Astrocyte of the cerebellum (primary cell): ENCODE measurements around the gene GPR22.

ENCODE experiments used
- DNase-seq: peaks from one replicate; pipeline ENCODE4 v3.0.0-alpha.2; 2011; ENCODE audit warnings: low read depth
- H3K4me3 ChIP-seq: 2 replicates; pipeline ENCODE4 v1.5.1; 2011; ENCODE audit warnings: mild to moderate bottlenecking, low read depth, low read length, moderate library complexity
- CTCF ChIP-seq: IDR thresholded peaks from 2 replicates; pipeline ENCODE4 v1.5.1; 2012; ENCODE audit warnings: low read length, low read depth, moderate library complexity, mild to moderate bottlenecking; ENCODE audit errors: missing control alignments
- in situ Hi-C: cut with HindIII; loops from 2 replicates; pipeline ENCODE4 v1.10.0; 2017; ENCODE audit warnings: low sequenced_read_pairs

The GPR22 gene

GRCh38 chr7:107461938-107462533 is 7.8 kb upstream of the GPR22 start:
- TF ChIP-seq CTCF, result no peak
- H3K4me3 ChIP-seq, result no peak overlapping the region
- in situ Hi-C loops, result loop anchor here (5.0 kb wide), 1 partner anchor 265 kb away; no protein-coding TSS in a partner anchor
- DNase-seq, result no peak

- DNase-seq, result peak; percentile 63
- in situ Hi-C loops, result loop anchor here (5.0 kb wide), 1 partner anchor 264 kb away; no protein-coding TSS in a partner anchor
- TF ChIP-seq CTCF, result peak; percentile 84
- no peak overlapping the region for H3K4me3 ChIP-seq
These were observed 6.4 kb upstream of the GPR22 start for GRCh38 chr7:107463139-107464078.

GRCh38 chr7:107464666-107465226 is 5.1 kb upstream of the GPR22 start:
- no peak for TF ChIP-seq CTCF
- DNase-seq, result no peak
- in situ Hi-C loops, result loop anchor here (5.0 kb wide), 1 partner anchor 263 kb away; no protein-coding TSS in a partner anchor
- H3K4me3 ChIP-seq, result no peak overlapping the region

GRCh38 chr7:107467972-107468371 is 1.9 kb upstream of the GPR22 start:
- no peak for DNase-seq

GRCh38 chr7:107468824-107469223 is 1.0 kb upstream of the GPR22 start:
- in situ Hi-C loops, result no loop called here
- no peak for TF ChIP-seq CTCF
- no peak for DNase-seq
- H3K4me3 ChIP-seq, result no peak overlapping the region

More at GRCh38 chr7:107467972-107468371, 1.9 kb upstream of the GPR22 start:
- in situ Hi-C loops, result no loop called here
- TF ChIP-seq CTCF, result no peak
- no peak overlapping the region for H3K4me3 ChIP-seq

GRCh38 chr7:107471292-107472070 is 1.6 kb downstream of the GPR22 start:
- in situ Hi-C loops, result loop anchor here (10.0 kb wide), 2 partner anchors 67 to 93 kb away; partner anchors contain the start of genes COG5 and DUS4L
- TF ChIP-seq CTCF, result no peak
- no peak for DNase-seq
- no peak overlapping the region for H3K4me3 ChIP-seq
